GM12801 (cell line): Measurements from ENCODE around the gene PPP2CA.

Experiments used
- CTCF ChIP-seq: IDR thresholded peaks from one replicate; pipeline ENCODE4 v1.5.1; 2011; ENCODE audit warnings: control low read depth; ENCODE audit not compliant: insufficient read length; ENCODE audit errors: extremely low read depth

The PPP2CA gene

GRCh38 chr5:134247428-134248224 is 21.8 kb upstream of the PPP2CA start:
- TF ChIP-seq CTCF, result no peak

GRCh38 chr5:134246771-134247427 is 21.0 kb upstream of the PPP2CA start:
- TF ChIP-seq CTCF, result no peak

GRCh38 chr5:134245692-134246091 is 19.8 kb upstream of the PPP2CA start:
- TF ChIP-seq CTCF, result no peak

GRCh38 chr5:134245101-134245604 is 19.3 kb upstream of the PPP2CA start:
- TF ChIP-seq CTCF, result no peak

- TF ChIP-seq CTCF, result no peak
Observed at GRCh38 chr5:134242146-134242545, 16.3 kb upstream of the PPP2CA start.

- no peak for TF ChIP-seq CTCF
Observed at GRCh38 chr5:134240421-134240962, 14.6 kb upstream of the PPP2CA start.

- TF ChIP-seq CTCF, result no peak
Observed at GRCh38 chr5:134236820-134237219, 10.9 kb upstream of the PPP2CA start.
